ENCODE data around the gene CRTC3. TPM values are rescaled to one million over a fixed set of nuclear protein-coding genes. Genes with fewer than 3 reads are reported as not detected.

Gene CRTC3
- total RNA-seq, result 6.8 and 12.5 TPM in 2 replicates

DNA sequence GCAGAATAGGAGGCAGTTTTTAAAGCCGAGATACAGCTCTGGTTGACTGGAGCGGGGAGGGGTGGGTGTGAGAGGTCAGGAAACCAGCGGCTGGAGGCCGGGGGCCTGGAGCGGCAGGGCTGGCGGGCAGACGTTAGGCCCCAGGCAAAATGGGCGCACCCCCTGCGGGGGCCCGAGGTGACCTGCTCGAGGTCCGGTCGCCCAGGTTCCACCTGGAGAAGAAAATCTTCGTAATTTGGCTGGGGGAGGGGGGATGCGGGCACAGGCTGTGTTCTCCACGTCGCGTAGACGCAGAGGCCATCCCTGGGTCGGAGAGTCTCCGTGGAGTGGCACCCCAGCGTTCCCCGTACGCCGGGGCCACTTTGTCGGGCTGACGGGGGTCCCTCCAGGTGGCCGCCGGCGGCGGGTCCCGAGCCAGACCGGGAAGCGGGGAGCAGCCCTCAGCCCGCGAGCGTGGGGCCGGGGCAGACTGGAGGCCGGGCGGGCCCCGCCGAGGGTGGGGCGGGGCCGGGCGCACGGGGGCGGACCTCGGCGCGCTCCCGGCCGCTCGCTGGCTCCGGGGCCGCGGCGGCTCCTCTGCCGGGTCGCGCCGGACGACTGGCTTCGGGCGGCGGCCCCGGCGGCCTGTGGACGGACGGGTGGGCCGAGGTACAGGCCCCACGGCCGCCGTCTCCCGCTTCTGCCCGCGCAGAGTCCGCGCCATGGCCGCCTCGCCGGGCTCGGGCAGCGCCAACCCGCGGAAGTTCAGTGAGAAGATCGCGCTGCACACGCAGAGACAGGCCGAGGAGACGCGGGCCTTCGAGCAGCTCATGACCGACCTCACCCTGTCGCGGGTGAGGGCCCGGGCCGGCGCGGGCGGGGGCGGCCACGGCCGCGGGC, at the start of gene CRTC3:
TSS of gene CRTC3 (plus strand) at position 553 of the 879 bp plus-strand sequence. CDS start at position 702, 149 bp downstream.

Other genes with a start within 250 kb of the CRTC3 start
- 1.5 and 1.9 TPM in 2 replicates for gene ZNF774, start 177.6 kb upstream of the CRTC3 start, total RNA-seq
- gene IQGAP1, start 141.7 kb upstream of the CRTC3 start, total RNA-seq, result 147 and 194 TPM in 2 replicates
- 8.5 and 8.9 TPM in 2 replicates for gene BLM, start 187.4 kb downstream of the CRTC3 start, total RNA-seq

All from airway epithelial cell (primary cell).